ENCODE data around the gene PATJ. TPM values are rescaled to one million over a fixed set of nuclear protein-coding genes. Genes with fewer than 3 reads are reported as not detected.

PATJ gene
- total RNA-seq, 1 experiment from 2014 or later: 57.9 TPM

DNA sequence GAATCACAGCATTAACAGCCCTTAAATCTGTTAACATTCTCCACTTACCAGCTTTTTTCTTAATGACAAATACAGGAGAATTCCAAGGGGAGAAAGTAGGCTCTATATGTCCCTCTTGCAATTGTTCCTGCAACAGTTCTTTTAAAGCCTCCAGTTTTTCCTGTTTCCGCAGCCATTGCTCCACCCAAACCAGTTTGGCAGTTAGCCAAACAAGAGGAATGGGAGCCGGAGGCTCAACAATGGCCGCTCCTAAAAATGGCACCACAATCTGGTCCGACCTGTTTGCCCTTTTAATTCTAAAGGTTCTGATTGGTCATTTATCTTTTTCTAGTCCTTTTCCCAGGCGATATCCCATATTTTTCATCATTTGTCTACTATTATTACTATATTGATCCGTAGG, 438.4 kb downstream of the PATJ start:
- peak overlapping the region; percentile 55; the same call in 1 of the 2 replicates for H3K4me3 Mint-ChIP-seq
- no peaks in the 10 kb centered on the region for H3K36me3 Mint-ChIP-seq
- H3K4me1 Mint-ChIP-seq: peaks cover 81% of the 10 kb centered on the region
- ATAC-seq (no peak), DNase-seq (ENCODE audit: low spot score) (no peak)
- H3K27ac Mint-ChIP-seq: peak overlapping the region; percentile 98
- POLR2A ChIA-PET: interaction anchor here (0.7 kb wide), 1 partner anchor 28 kb away, joined by 5 read pairs; no protein-coding TSS in a partner anchor
- no peak for TF ChIP-seq ETV6 (CRISPR knock-in tag; IDR thresholded peaks at IDR 0.05)
- TF ChIP-seq, protein P1, sequence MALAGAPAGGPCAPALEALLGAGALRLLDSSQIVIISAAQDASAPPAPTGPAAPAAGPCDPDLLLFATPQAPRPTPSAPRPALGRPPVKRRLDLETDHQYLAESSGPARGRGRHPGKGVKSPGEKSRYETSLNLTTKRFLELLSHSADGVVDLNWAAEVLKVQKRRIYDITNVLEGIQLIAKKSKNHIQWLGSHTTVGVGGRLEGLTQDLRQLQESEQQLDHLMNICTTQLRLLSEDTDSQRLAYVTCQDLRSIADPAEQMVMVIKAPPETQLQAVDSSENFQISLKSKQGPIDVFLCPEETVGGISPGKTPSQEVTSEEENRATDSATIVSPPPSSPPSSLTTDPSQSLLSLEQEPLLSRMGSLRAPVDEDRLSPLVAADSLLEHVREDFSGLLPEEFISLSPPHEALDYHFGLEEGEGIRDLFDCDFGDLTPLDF (CRISPR knock-in tag; IDR thresholded peaks at IDR 0.05): no peak
- TF ChIP-seq MAX (CRISPR knock-in tag; IDR thresholded peaks at IDR 0.05): no peak
- TF ChIP-seq CREM (CRISPR knock-in tag; IDR thresholded peaks at IDR 0.05): no peak
- TF ChIP-seq SOX15 (CRISPR knock-in tag; IDR thresholded peaks at IDR 0.05): no peak
- no peak for TF ChIP-seq FOXP1 (CRISPR knock-in tag; IDR thresholded peaks at IDR 0.05; ENCODE audit: borderline replicate concordance)
- TF ChIP-seq PRDM15 (CRISPR knock-in tag; IDR thresholded peaks at IDR 0.05): no peak
- no peak for TF ChIP-seq ZNF219 (CRISPR knock-in tag; IDR thresholded peaks at IDR 0.05; ENCODE audit: borderline replicate concordance)
- no peak for TF ChIP-seq NFE2L1 (CRISPR knock-in tag; IDR thresholded peaks at IDR 0.05)
- H3K27me3 Mint-ChIP-seq (ENCODE audit: low read depth): no peaks in the 10 kb centered on the region
- no peaks in the 10 kb centered on the region for H3K9me3 Mint-ChIP-seq
- CTCF ChIA-PET: interaction anchor here (0.7 kb wide), 1 partner anchor 211 kb away, joined by 3 read pairs; no protein-coding TSS in a partner anchor

DNA sequence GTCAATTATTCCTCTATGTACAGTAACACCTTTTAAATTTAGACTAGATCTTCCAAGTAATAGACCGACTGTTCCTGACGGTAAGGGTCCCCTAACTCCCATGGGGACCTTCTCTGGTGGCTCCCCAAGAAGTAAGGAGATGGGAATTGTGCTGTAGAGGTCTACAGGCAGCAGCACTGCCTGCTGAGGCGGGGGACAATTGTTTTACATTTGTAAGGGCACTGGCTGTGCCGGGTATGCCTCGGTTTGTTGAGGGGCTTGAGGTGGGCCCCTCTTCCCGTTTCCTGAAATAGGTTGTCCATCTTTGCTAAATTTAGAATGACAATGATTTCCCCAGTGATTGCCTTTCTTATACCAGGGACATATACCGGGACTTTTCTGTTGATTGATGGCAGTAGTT, 439.3 kb downstream of the PATJ start:
- peak; percentile 45; the same call in 1 of the 2 replicates for TF ChIP-seq ZNF423 (CRISPR knock-in tag; IDR thresholded peaks at IDR 0.05)
- TF ChIP-seq SP1 (CRISPR knock-in tag; conservative IDR thresholded peaks at IDR 0.05): peak; percentile 43; the same call in 1 of the 2 replicates
- peak; percentile 41 for TF ChIP-seq ETV6 (CRISPR knock-in tag; IDR thresholded peaks at IDR 0.05)
- TF ChIP-seq FOXK1 (CRISPR knock-in tag; IDR thresholded peaks at IDR 0.05): peak; percentile 34; the same call in 1 of the 2 replicates
- no peak for TF ChIP-seq CTCF (IDR thresholded peaks at IDR 0.05)
- TF ChIP-seq TEAD1 (CRISPR knock-in tag; IDR thresholded peaks at IDR 0.05): peak; percentile 89; the same call in 1 of the 2 replicates
- TF ChIP-seq ZNF263 (CRISPR knock-in tag; IDR thresholded peaks at IDR 0.05; ENCODE audit: low read depth): no peak
- TF ChIP-seq, protein P2, sequence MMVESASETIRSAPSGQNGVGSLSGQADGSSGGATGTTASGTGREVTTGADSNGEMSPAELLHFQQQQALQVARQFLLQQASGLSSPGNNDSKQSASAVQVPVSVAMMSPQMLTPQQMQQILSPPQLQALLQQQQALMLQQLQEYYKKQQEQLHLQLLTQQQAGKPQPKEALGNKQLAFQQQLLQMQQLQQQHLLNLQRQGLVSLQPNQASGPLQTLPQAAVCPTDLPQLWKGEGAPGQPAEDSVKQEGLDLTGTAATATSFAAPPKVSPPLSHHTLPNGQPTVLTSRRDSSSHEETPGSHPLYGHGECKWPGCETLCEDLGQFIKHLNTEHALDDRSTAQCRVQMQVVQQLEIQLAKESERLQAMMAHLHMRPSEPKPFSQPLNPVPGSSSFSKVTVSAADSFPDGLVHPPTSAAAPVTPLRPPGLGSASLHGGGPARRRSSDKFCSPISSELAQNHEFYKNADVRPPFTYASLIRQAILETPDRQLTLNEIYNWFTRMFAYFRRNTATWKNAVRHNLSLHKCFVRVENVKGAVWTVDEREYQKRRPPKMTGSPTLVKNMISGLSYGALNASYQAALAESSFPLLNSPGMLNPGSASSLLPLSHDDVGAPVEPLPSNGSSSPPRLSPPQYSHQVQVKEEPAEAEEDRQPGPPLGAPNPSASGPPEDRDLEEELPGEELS (CRISPR knock-in tag; IDR thresholded peaks at IDR 0.05): peak; percentile 80; the same call in 1 of the 2 replicates
- TF ChIP-seq MAX (CRISPR knock-in tag; IDR thresholded peaks at IDR 0.05): no peak
- TF ChIP-seq, protein P3, sequence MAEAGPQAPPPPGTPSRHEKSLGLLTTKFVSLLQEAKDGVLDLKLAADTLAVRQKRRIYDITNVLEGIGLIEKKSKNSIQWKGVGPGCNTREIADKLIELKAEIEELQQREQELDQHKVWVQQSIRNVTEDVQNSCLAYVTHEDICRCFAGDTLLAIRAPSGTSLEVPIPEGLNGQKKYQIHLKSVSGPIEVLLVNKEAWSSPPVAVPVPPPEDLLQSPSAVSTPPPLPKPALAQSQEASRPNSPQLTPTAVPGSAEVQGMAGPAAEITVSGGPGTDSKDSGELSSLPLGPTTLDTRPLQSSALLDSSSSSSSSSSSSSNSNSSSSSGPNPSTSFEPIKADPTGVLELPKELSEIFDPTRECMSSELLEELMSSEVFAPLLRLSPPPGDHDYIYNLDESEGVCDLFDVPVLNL (CRISPR knock-in tag; IDR thresholded peaks at IDR 0.05; ENCODE audit: borderline replicate concordance, low read depth): no peak
- no peak for TF ChIP-seq NR3C1 (CRISPR knock-in tag; conservative IDR thresholded peaks at IDR 0.05; ENCODE audit: low read depth)
- no peak for TF ChIP-seq TP53 (CRISPR knock-in tag; IDR thresholded peaks at IDR 0.05)
- TF ChIP-seq ZNF232 (CRISPR knock-in tag; IDR thresholded peaks at IDR 0.05): 0 out of 2 replicates have a peak, but pooled peaks have one; percentile 58
- TF ChIP-seq ESRRA (CRISPR knock-in tag; IDR thresholded peaks at IDR 0.05; ENCODE audit: borderline replicate concordance): no peak
- TF ChIP-seq, protein P4, sequence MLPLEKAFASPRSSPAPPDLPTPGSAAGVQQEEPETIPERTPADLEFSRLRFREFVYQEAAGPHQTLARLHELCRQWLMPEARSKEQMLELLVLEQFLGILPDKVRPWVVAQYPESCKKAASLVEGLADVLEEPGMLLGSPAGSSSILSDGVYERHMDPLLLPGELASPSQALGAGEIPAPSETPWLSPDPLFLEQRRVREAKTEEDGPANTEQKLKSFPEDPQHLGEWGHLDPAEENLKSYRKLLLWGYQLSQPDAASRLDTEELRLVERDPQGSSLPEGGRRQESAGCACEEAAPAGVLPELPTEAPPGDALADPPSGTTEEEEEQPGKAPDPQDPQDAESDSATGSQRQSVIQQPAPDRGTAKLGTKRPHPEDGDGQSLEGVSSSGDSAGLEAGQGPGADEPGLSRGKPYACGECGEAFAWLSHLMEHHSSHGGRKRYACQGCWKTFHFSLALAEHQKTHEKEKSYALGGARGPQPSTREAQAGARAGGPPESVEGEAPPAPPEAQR (CRISPR knock-in tag; IDR thresholded peaks at IDR 0.05): no peak
- Mint-ChIP-seq H3K4me3 (peak overlapping the region; percentile 55), H3K36me3 (no peaks in the 10 kb centered on the region), H3K27me3 (ENCODE audit: low read depth) (no peaks in the 10 kb centered on the region), H3K9me3 (no peaks in the 10 kb centered on the region), H3K27ac (peak overlapping the region; percentile 98), H3K4me1 (peaks cover 79% of the 10 kb centered on the region)
- ChIA-PET POLR2A (interaction anchor here (2.3 kb wide), 1 partner anchor 17 kb away, joined by 11 read pairs; no protein-coding TSS in a partner anchor), CTCF (no interaction called here)
- DNase-seq (ENCODE audit: low spot score): peak; percentile 51
- ATAC-seq: peak; percentile 61

Measured in WTC11 (cell line).